HepG2 (cell line): ENCODE measurements around the gene ENSA. TPM values are rescaled to one million over a fixed set of nuclear protein-coding genes. Genes with fewer than 3 reads are reported as not detected.

ENCODE experiments used
- FOXM1 ChIP-seq: sonication (generic); formaldehyde crosslinking; IDR thresholded peaks from 2 replicates; pipeline ENCODE4 v1.5.0; 2020; ENCODE audit warnings: missing genetic modification reagents
- HNF1B ChIP-seq: sonication (generic); formaldehyde crosslinking; IDR thresholded peaks from 2 replicates; pipeline ENCODE4 v1.5.1; 2020; ENCODE audit warnings: mild to moderate bottlenecking, moderate library complexity, missing genetic modification reagents
- NFE2 ChIP-seq: sonication (generic); formaldehyde crosslinking; IDR thresholded peaks from 2 replicates; pipeline ENCODE4 v1.4.0; 2020; ENCODE audit warnings: missing genetic modification reagents
- RAD21 ChIP-seq: fragments of 450-650 bp; formaldehyde crosslinking; IDR thresholded peaks from 2 replicates; pipeline ENCODE4 v1.5.0; 2020; ENCODE audit warnings: mild to moderate bottlenecking
- RFX1 ChIP-seq: fragments of 450-650 bp; IDR thresholded peaks from 2 replicates; pipeline ENCODE4 v1.6.1; 2017
- SP140L ChIP-seq: sonication (generic); formaldehyde crosslinking; IDR thresholded peaks from 2 replicates; pipeline ENCODE4 v1.4.0; 2020; ENCODE audit warnings: missing genetic modification reagents, borderline replicate concordance
- TFAP4 ChIP-seq: sonication (generic); IDR thresholded peaks from 2 replicates; pipeline ENCODE4 v1.6.1; 2016; ENCODE audit warnings: low read depth, borderline replicate concordance
- ZBTB38 ChIP-seq: sonication (generic); formaldehyde crosslinking; IDR thresholded peaks from 2 replicates; pipeline ENCODE4 v1.5.1; 2020; ENCODE audit warnings: mild to moderate bottlenecking, missing genetic modification reagents
- ZNF598 ChIP-seq: sonication (generic); formaldehyde crosslinking; IDR thresholded peaks from 2 replicates; pipeline ENCODE4 v1.5.1; 2020; ENCODE audit warnings: mild to moderate bottlenecking, missing genetic modification reagents, borderline replicate concordance
- ZNF773 ChIP-seq: sonication (generic); formaldehyde crosslinking; IDR thresholded peaks from 2 replicates; pipeline ENCODE4 v1.4.0; 2020; ENCODE audit warnings: missing genetic modification reagents, borderline replicate concordance
- polyA plus RNA-seq, 8 experiments: library from polyadenylated mRNA; depleted of rRNA in 3 of 8; stranded (reverse) in 7 of 8; unstranded in 1 of 8; fragments of >200 nt; fragmentation: Illumina TruSeq in 4 of 8; extraction: Trizol in 4 of 8; gene quantifications; 2 replicates each; pipeline versions ENCODE4 v1.2.1 to v1.2.3, GENCODE V29; 2011 to 2016; ENCODE audit warnings: low read depth in 4 of 8, missing spikeins in 1 of 8, mixed read lengths in 1 of 8; ENCODE audit not compliant: insufficient read depth in 1 of 8
- total RNA-seq, 5 experiments: library from RNA; depleted of rRNA; stranded (reverse); fragments of >200 nt; fragmentation: Illumina TruSeq; extraction: Trizol; gene quantifications; 2 replicates each; pipeline ENCODE4 v1.2.3, GENCODE V29; 2016; ENCODE audit warnings: low read depth in 1 of 5
- TF ChIP-seq, protein P1 (sequence below): sonication (generic); formaldehyde crosslinking; IDR thresholded peaks from 2 replicates; pipeline ENCODE4 v1.4.0; 2020; ENCODE audit warnings: missing genetic modification reagents
- TF ChIP-seq, protein P2 (sequence below): sonication (generic); formaldehyde crosslinking; IDR thresholded peaks from 2 replicates; pipeline ENCODE4 v1.5.0; 2020; ENCODE audit warnings: mild to moderate bottlenecking, missing genetic modification reagents, borderline replicate concordance
- TF ChIP-seq, protein P3 (sequence below): fragments of 450-650 bp; IDR thresholded peaks from 2 replicates; pipeline ENCODE4 v1.6.1; 2017
- TF ChIP-seq, protein P4 (sequence below): sonication (generic); formaldehyde crosslinking; conservative IDR thresholded peaks from 2 replicates; pipeline ENCODE4 v1.4.0; 2020; ENCODE audit warnings: missing genetic modification reagents
- TF ChIP-seq, protein P5 (sequence below): sonication (generic); formaldehyde crosslinking; conservative IDR thresholded peaks from 2 replicates; pipeline ENCODE4 v1.4.0; 2020; ENCODE audit warnings: missing genetic modification reagents

ENSA gene
- total and polyA plus RNA-seq, 2 of the 13 experiments (the other 11 are each of a cell fraction or from before 2014, with no cell fraction given) = 54.5 to 111 TPM

GRCh38 chr1:150629115-150629928 is at the start of gene ENSA (continued):
- TF ChIP-seq, protein P1, sequence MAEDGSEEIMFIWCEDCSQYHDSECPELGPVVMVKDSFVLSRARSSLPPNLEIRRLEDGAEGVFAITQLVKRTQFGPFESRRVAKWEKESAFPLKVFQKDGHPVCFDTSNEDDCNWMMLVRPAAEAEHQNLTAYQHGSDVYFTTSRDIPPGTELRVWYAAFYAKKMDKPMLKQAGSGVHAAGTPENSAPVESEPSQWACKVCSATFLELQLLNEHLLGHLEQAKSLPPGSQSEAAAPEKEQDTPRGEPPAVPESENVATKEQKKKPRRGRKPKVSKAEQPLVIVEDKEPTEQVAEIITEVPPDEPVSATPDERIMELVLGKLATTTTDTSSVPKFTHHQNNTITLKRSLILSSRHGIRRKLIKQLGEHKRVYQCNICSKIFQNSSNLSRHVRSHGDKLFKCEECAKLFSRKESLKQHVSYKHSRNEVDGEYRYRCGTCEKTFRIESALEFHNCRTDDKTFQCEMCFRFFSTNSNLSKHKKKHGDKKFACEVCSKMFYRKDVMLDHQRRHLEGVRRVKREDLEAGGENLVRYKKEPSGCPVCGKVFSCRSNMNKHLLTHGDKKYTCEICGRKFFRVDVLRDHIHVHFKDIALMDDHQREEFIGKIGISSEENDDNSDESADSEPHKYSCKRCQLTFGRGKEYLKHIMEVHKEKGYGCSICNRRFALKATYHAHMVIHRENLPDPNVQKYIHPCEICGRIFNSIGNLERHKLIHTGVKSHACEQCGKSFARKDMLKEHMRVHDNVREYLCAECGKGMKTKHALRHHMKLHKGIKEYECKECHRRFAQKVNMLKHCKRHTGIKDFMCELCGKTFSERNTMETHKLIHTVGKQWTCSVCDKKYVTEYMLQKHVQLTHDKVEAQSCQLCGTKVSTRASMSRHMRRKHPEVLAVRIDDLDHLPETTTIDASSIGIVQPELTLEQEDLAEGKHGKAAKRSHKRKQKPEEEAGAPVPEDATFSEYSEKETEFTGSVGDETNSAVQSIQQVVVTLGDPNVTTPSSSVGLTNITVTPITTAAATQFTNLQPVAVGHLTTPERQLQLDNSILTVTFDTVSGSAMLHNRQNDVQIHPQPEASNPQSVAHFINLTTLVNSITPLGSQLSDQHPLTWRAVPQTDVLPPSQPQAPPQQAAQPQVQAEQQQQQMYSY (CRISPR knock-in tag) = no peak
- TF ChIP-seq ZBTB38 (CRISPR knock-in tag) (no peak), RAD21 (CRISPR knock-in tag) (no peak), ZNF598 (CRISPR knock-in tag) (peak; percentile 43; the same call in 1 of the 2 replicates), HNF1B (CRISPR knock-in tag) (peak; percentile 70; the same call in 1 of the 2 replicates), FOXM1 (no peak), SP140L (CRISPR knock-in tag) (no peak), RFX1 (peak; percentile 42; the same call in 1 of the 2 replicates), NFE2 (CRISPR knock-in tag) (no peak), TFAP4 (no peak), ZNF773 (CRISPR knock-in tag) (no peak)
- TF ChIP-seq, protein P2, sequence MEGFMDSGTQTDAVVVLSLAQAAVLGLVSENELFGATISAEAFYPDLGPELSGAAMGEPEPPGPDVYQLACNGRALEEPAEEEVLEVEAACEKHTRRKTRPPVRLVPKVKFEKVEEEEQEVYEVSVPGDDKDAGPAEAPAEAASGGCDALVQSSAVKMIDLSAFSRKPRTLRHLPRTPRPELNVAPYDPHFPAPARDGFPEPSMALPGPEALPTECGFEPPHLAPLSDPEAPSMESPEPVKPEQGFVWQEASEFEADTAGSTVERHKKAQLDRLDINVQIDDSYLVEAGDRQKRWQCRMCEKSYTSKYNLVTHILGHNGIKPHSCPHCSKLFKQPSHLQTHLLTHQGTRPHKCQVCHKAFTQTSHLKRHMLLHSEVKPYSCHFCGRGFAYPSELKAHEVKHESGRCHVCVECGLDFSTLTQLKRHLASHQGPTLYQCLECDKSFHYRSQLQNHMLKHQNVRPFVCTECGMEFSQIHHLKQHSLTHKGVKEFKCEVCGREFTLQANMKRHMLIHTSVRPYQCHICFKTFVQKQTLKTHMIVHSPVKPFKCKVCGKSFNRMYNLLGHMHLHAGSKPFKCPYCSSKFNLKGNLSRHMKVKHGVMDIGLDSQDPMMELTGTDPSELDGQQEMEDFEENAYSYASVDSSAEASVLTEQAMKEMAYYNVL (CRISPR knock-in tag) = no peak; the same call in 1 of the 2 replicates
- TF ChIP-seq, protein P3, sequence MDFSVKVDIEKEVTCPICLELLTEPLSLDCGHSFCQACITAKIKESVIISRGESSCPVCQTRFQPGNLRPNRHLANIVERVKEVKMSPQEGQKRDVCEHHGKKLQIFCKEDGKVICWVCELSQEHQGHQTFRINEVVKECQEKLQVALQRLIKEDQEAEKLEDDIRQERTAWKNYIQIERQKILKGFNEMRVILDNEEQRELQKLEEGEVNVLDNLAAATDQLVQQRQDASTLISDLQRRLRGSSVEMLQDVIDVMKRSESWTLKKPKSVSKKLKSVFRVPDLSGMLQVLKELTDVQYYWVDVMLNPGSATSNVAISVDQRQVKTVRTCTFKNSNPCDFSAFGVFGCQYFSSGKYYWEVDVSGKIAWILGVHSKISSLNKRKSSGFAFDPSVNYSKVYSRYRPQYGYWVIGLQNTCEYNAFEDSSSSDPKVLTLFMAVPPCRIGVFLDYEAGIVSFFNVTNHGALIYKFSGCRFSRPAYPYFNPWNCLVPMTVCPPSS = no peak
- TF ChIP-seq, protein P4, sequence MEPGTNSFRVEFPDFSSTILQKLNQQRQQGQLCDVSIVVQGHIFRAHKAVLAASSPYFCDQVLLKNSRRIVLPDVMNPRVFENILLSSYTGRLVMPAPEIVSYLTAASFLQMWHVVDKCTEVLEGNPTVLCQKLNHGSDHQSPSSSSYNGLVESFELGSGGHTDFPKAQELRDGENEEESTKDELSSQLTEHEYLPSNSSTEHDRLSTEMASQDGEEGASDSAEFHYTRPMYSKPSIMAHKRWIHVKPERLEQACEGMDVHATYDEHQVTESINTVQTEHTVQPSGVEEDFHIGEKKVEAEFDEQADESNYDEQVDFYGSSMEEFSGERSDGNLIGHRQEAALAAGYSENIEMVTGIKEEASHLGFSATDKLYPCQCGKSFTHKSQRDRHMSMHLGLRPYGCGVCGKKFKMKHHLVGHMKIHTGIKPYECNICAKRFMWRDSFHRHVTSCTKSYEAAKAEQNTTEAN (CRISPR knock-in tag) = no peak
- TF ChIP-seq, protein P5, sequence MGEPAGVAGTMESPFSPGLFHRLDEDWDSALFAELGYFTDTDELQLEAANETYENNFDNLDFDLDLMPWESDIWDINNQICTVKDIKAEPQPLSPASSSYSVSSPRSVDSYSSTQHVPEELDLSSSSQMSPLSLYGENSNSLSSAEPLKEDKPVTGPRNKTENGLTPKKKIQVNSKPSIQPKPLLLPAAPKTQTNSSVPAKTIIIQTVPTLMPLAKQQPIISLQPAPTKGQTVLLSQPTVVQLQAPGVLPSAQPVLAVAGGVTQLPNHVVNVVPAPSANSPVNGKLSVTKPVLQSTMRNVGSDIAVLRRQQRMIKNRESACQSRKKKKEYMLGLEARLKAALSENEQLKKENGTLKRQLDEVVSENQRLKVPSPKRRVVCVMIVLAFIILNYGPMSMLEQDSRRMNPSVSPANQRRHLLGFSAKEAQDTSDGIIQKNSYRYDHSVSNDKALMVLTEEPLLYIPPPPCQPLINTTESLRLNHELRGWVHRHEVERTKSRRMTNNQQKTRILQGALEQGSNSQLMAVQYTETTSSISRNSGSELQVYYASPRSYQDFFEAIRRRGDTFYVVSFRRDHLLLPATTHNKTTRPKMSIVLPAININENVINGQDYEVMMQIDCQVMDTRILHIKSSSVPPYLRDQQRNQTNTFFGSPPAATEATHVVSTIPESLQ (CRISPR knock-in tag) = no peak
